Measurements from ENCODE around the gene PAQR6. TPM values are rescaled to one million over a fixed set of nuclear protein-coding genes. Genes with fewer than 3 reads are reported as not detected.
A peak's percentile ranks its signal among the peaks of the same experiment; 100 is the strongest.

PAQR6 gene
- total RNA-seq, 1 donor from 2014 or later: 5.8 TPM

- no peaks in the 10 kb centered on the region for H3K27me3 Mint-ChIP-seq (ENCODE audit: low read depth)
- H3K36me3 Mint-ChIP-seq (ENCODE audit: low read depth): peaks cover 35% of the 10 kb centered on the region
- H3K27ac Mint-ChIP-seq: peak overlapping the region; percentile 89
- no peaks in the 10 kb centered on the region for H3K9me3 Mint-ChIP-seq
- peak overlapping the region; percentile 94 for H3K4me3 Mint-ChIP-seq (ENCODE audit: low read depth)
- peaks cover 31% of the 10 kb centered on the region for H3K4me1 Mint-ChIP-seq (ENCODE audit: low read depth)
- intact Hi-C loops (cut with micrococcal nuclease): loop anchor here (1.0 to 5.0 kb wide), 5 partner anchors 35 to 425 kb away; partner anchors contain the start of genes CCT3, GON4L, LAMTOR2 and SYT11
- DNase-seq (ENCODE audit: low spot score): no peak
These were observed 34.0 kb upstream of the PAQR6 start for GRCh38 chr1:156281693-156282478.

- H3K36me3 Mint-ChIP-seq (ENCODE audit: low read depth): peaks cover 39% of the 10 kb centered on the region
- no peaks in the 10 kb centered on the region for H3K27me3 Mint-ChIP-seq (ENCODE audit: low read depth)
- H3K9me3 Mint-ChIP-seq: no peaks in the 10 kb centered on the region
- H3K27ac Mint-ChIP-seq: peak overlapping the region; percentile 89
- H3K4me3 Mint-ChIP-seq (ENCODE audit: low read depth): peak overlapping the region; percentile 94
- peaks cover 31% of the 10 kb centered on the region for H3K4me1 Mint-ChIP-seq (ENCODE audit: low read depth)
- intact Hi-C loops (cut with micrococcal nuclease): loop anchor here (5.0 kb wide), 3 partner anchors 36 to 424 kb away; partner anchors contain the start of genes GON4L and SYT11
- no peak for DNase-seq (ENCODE audit: low spot score)
These were observed 33.4 kb upstream of the PAQR6 start for GRCh38 chr1:156281281-156281680.

GRCh38 chr1:156279837-156280236 is 32.0 kb upstream of the PAQR6 start:
- DNase-seq (ENCODE audit: low spot score): no peak
- H3K27me3 Mint-ChIP-seq (ENCODE audit: low read depth): no peaks in the 10 kb centered on the region
- H3K4me3 Mint-ChIP-seq (ENCODE audit: low read depth): no peak overlapping the region
- intact Hi-C loops (cut with micrococcal nuclease): loop anchor here (5.0 kb wide), 3 partner anchors 37 to 423 kb away; partner anchors contain the start of genes GON4L and SYT11
- H3K27ac Mint-ChIP-seq: no peak overlapping the region
- H3K36me3 Mint-ChIP-seq (ENCODE audit: low read depth): peaks cover 45% of the 10 kb centered on the region
- no peaks in the 10 kb centered on the region for H3K9me3 Mint-ChIP-seq
- peaks cover 31% of the 10 kb centered on the region for H3K4me1 Mint-ChIP-seq (ENCODE audit: low read depth)

- no peak overlapping the region for H3K4me3 Mint-ChIP-seq (ENCODE audit: low read depth)
- H3K4me1 Mint-ChIP-seq (ENCODE audit: low read depth): peaks cover 19% of the 10 kb centered on the region
- no peak for DNase-seq (ENCODE audit: low spot score)
- no peak overlapping the region for H3K27ac Mint-ChIP-seq
- no peaks in the 10 kb centered on the region for H3K9me3 Mint-ChIP-seq
- intact Hi-C loops (cut with micrococcal nuclease): no loop called here
- no peaks in the 10 kb centered on the region for H3K27me3 Mint-ChIP-seq (ENCODE audit: low read depth)
- H3K36me3 Mint-ChIP-seq (ENCODE audit: low read depth): peaks cover 73% of the 10 kb centered on the region
These were observed 29.1 kb upstream of the PAQR6 start for GRCh38 chr1:156276966-156277381.

- no peaks in the 10 kb centered on the region for H3K9me3 Mint-ChIP-seq
- peaks cover 77% of the 10 kb centered on the region for H3K36me3 Mint-ChIP-seq (ENCODE audit: low read depth)
- intact Hi-C loops (cut with micrococcal nuclease): no loop called here
These were observed 28.7 kb upstream of the PAQR6 start for GRCh38 chr1:156276532-156276931.

GRCh38 chr1:156270314-156270713 is 22.5 kb upstream of the PAQR6 start:
- H3K4me3 Mint-ChIP-seq (ENCODE audit: low read depth): no peak overlapping the region
- H3K27me3 Mint-ChIP-seq (ENCODE audit: low read depth): no peaks in the 10 kb centered on the region
- no peaks in the 10 kb centered on the region for H3K9me3 Mint-ChIP-seq
- intact Hi-C loops (cut with micrococcal nuclease): no loop called here
- no peaks in the 10 kb centered on the region for H3K4me1 Mint-ChIP-seq (ENCODE audit: low read depth)
- H3K36me3 Mint-ChIP-seq (ENCODE audit: low read depth): peaks cover 86% of the 10 kb centered on the region
- no peak for DNase-seq (ENCODE audit: low spot score)
- no peak overlapping the region for H3K27ac Mint-ChIP-seq

More at GRCh38 chr1:156276532-156276931, 28.7 kb upstream of the PAQR6 start:
- no peak overlapping the region for H3K27ac Mint-ChIP-seq
- no peak overlapping the region for H3K4me3 Mint-ChIP-seq (ENCODE audit: low read depth)
- no peaks in the 10 kb centered on the region for H3K27me3 Mint-ChIP-seq (ENCODE audit: low read depth)
- peaks cover 15% of the 10 kb centered on the region for H3K4me1 Mint-ChIP-seq (ENCODE audit: low read depth)
- no peak for DNase-seq (ENCODE audit: low spot score)

- peaks cover 84% of the 10 kb centered on the region for H3K36me3 Mint-ChIP-seq (ENCODE audit: low read depth)
- no peak overlapping the region for H3K4me3 Mint-ChIP-seq (ENCODE audit: low read depth)
- H3K9me3 Mint-ChIP-seq: no peaks in the 10 kb centered on the region
These were observed 20.5 kb upstream of the PAQR6 start for GRCh38 chr1:156268336-156268735.

GRCh38 chr1:156266051-156266450 is 18.2 kb upstream of the PAQR6 start:
- H3K27ac Mint-ChIP-seq: no peak overlapping the region

More at GRCh38 chr1:156268336-156268735, 20.5 kb upstream of the PAQR6 start:
- H3K27ac Mint-ChIP-seq: no peak overlapping the region
- no peak for DNase-seq (ENCODE audit: low spot score)
- H3K27me3 Mint-ChIP-seq (ENCODE audit: low read depth): no peaks in the 10 kb centered on the region
- H3K4me1 Mint-ChIP-seq (ENCODE audit: low read depth): no peaks in the 10 kb centered on the region
- intact Hi-C loops (cut with micrococcal nuclease): no loop called here

GRCh38 chr1:156263288-156263655 is 15.4 kb upstream of the PAQR6 start:
- intact Hi-C loops (cut with micrococcal nuclease): no loop called here
- DNase-seq (ENCODE audit: low spot score): no peak
- peaks cover under 1% of the 10 kb centered on the region for H3K4me1 Mint-ChIP-seq (ENCODE audit: low read depth)
- H3K36me3 Mint-ChIP-seq (ENCODE audit: low read depth): peaks cover 84% of the 10 kb centered on the region
- no peaks in the 10 kb centered on the region for H3K9me3 Mint-ChIP-seq
- H3K27me3 Mint-ChIP-seq (ENCODE audit: low read depth): no peaks in the 10 kb centered on the region
- no peak overlapping the region for H3K4me3 Mint-ChIP-seq (ENCODE audit: low read depth)
- no peak overlapping the region for H3K27ac Mint-ChIP-seq

More at GRCh38 chr1:156266051-156266450, 18.2 kb upstream of the PAQR6 start:
- intact Hi-C loops (cut with micrococcal nuclease): no loop called here
- Mint-ChIP-seq H3K4me1 (ENCODE audit: low read depth) (no peaks in the 10 kb centered on the region), H3K9me3 (no peaks in the 10 kb centered on the region), H3K27me3 (ENCODE audit: low read depth) (no peaks in the 10 kb centered on the region), H3K36me3 (ENCODE audit: low read depth) (peaks cover 80% of the 10 kb centered on the region), H3K4me3 (ENCODE audit: low read depth) (no peak overlapping the region)
- DNase-seq (ENCODE audit: low spot score): no peak

- intact Hi-C loops (cut with micrococcal nuclease): no loop called here
These were observed 14.8 kb upstream of the PAQR6 start for GRCh38 chr1:156262461-156263287.

GRCh38 chr1:156260896-156261295 is 13.0 kb upstream of the PAQR6 start:
- Mint-ChIP-seq H3K4me1 (ENCODE audit: low read depth) (peaks cover 10% of the 10 kb centered on the region), H3K36me3 (ENCODE audit: low read depth) (peaks cover 81% of the 10 kb centered on the region), H3K9me3 (no peaks in the 10 kb centered on the region), H3K4me3 (ENCODE audit: low read depth) (no peak overlapping the region), H3K27me3 (ENCODE audit: low read depth) (no peaks in the 10 kb centered on the region), H3K27ac (peak overlapping the region; percentile 29)
- no peak for DNase-seq (ENCODE audit: low spot score)
- intact Hi-C loops (cut with micrococcal nuclease): no loop called here

More at GRCh38 chr1:156262461-156263287, 14.8 kb upstream of the PAQR6 start:
- no peak for DNase-seq (ENCODE audit: low spot score)
- peaks cover 84% of the 10 kb centered on the region for H3K36me3 Mint-ChIP-seq (ENCODE audit: low read depth)
- no peaks in the 10 kb centered on the region for H3K9me3 Mint-ChIP-seq
- H3K27ac Mint-ChIP-seq: no peak overlapping the region
- no peaks in the 10 kb centered on the region for H3K27me3 Mint-ChIP-seq (ENCODE audit: low read depth)
- peaks cover 7% of the 10 kb centered on the region for H3K4me1 Mint-ChIP-seq (ENCODE audit: low read depth)
- H3K4me3 Mint-ChIP-seq (ENCODE audit: low read depth): no peak overlapping the region

- H3K27ac Mint-ChIP-seq: no peak overlapping the region
- no peak overlapping the region for H3K4me3 Mint-ChIP-seq (ENCODE audit: low read depth)
- H3K27me3 Mint-ChIP-seq (ENCODE audit: low read depth): no peaks in the 10 kb centered on the region
- H3K4me1 Mint-ChIP-seq (ENCODE audit: low read depth): peaks cover 10% of the 10 kb centered on the region
- DNase-seq (ENCODE audit: low spot score): no peak
- intact Hi-C loops (cut with micrococcal nuclease): no loop called here
- no peaks in the 10 kb centered on the region for H3K9me3 Mint-ChIP-seq
- H3K36me3 Mint-ChIP-seq (ENCODE audit: low read depth): peaks cover 74% of the 10 kb centered on the region
These were observed 11.9 kb upstream of the PAQR6 start for GRCh38 chr1:156259805-156260204.

GRCh38 chr1:156258859-156259258 is 11.0 kb upstream of the PAQR6 start:
- Mint-ChIP-seq H3K27ac (no peak overlapping the region), H3K4me3 (ENCODE audit: low read depth) (no peak overlapping the region), H3K9me3 (no peaks in the 10 kb centered on the region), H3K27me3 (ENCODE audit: low read depth) (no peaks in the 10 kb centered on the region), H3K36me3 (ENCODE audit: low read depth) (peaks cover 71% of the 10 kb centered on the region), H3K4me1 (ENCODE audit: low read depth) (peaks cover 10% of the 10 kb centered on the region)
- intact Hi-C loops (cut with micrococcal nuclease): no loop called here
- no peak for DNase-seq (ENCODE audit: low spot score)
